Lower leg skin (tissue), 3 donors: ENCODE results near the gene MAP3K5.

ENCODE experiments used
- CTCF ChIP-seq, 3 donors: fragments of 450-650 bp; IDR thresholded peaks; one replicate each; pipeline ENCODE4 v1.5.1; 2016; ENCODE audit warnings: antibody characterized with exemption in 3 of 3, mild to moderate bottlenecking in 3 of 3, moderate library complexity in 2 of 3
- POLR2A ChIP-seq, 2 donors: fragments of 450-650 bp; IDR thresholded peaks; one replicate each; pipeline ENCODE4 v1.6.1; 2016 to 2017; ENCODE audit warnings: antibody characterized with exemption in 2 of 2, mild to moderate bottlenecking in 1 of 2, moderate library complexity in 1 of 2

GRCh38 chr6:136710877-136711552 lies 81.3 kb downstream of the MAP3K5 start:
- TF ChIP-seq CTCF (IDR thresholded peaks at IDR 0.05) (no peak), POLR2A (IDR thresholded peaks at IDR 0.05) (no peak)
